ENCODE results near the gene SIL1. TPM values are rescaled to one million over a fixed set of nuclear protein-coding genes. Genes with fewer than 3 reads are reported as not detected.

Gene SIL1
- total RNA-seq, 4 donors from 2014 or later: 17.4 to 122 (median 58.3) TPM

DNA sequence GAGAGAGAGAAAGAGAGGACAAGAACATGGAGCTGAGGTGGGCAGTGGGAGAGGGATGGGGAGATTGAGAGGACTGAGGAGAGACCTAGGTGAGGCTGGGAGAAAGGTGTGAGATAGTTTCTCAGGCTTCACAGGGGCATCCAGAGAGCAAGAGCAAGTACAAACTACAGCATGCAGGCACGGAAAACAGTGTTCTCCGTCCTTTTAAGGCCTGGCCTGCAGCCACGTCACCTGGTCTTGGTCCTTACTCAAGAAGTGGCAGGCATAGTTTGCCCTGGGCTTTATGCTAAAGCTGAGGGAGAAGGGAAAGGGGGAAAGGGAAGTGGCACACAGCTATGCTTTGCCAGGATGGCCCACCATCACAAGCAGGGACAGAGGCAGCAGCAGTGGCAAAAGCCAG is 65.7 kb downstream of the SIL1 start:
- Histone ChIP-seq H3K4me1 (peaks cover 7 to 11% of the 10 kb centered on the region in 2 donors), H3K27ac (peak overlapping the region; percentile 91), H3K4me3 (no peak overlapping the region), H3K27me3 (no peaks in the 10 kb centered on the region), H3K9me3 (no peaks in the 10 kb centered on the region), H3K36me3 (no peaks in the 10 kb centered on the region)
- intact Hi-C loops (cut with DNase I; ENCODE audit: low total_unique reads): no loop called here
- peak in 1 of 2 donors; percentile 33 for DNase-seq
- TF ChIP-seq CTCF (IDR thresholded peaks at IDR 0.05): no peak
- TF ChIP-seq POLR2A (IDR thresholded peaks at IDR 0.05): no peak

DNA sequence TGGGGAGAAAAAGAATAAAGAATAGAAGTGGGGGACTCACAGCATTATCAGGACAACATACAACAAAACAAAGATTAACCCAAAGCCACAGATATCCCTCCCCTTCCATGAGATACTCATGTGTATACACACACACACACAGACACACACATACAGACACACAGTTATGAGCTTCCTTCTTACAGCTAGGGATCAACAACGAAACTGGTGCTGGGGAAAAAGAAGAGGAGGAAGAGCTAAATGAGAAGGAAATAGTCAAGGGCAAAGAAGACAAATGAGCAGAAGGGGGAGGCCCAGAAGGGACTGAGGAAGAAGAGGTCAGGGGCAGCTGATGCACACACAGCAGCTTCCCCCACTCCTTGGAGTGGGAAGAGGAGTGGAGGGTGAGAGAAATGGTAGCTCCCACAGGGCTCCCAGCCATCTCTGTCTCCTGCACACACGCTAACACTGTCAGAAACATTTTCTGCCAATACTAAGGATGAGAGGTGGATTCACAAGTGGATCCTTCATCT is 66.2 kb downstream of the SIL1 start:
- intact Hi-C loops (cut with DNase I; ENCODE audit: low total_unique reads): no loop called here
- Histone ChIP-seq H3K4me3 (no peak overlapping the region), H3K27me3 (no peaks in the 10 kb centered on the region), H3K4me1 (peaks cover 7 to 11% of the 10 kb centered on the region in 2 donors), H3K9me3 (no peaks in the 10 kb centered on the region), H3K27ac (peak overlapping the region; percentile 91), H3K36me3 (no peaks in the 10 kb centered on the region)
- DNase-seq: no peak
- no peak for TF ChIP-seq POLR2A (IDR thresholded peaks at IDR 0.05)
- no peak for TF ChIP-seq CTCF (IDR thresholded peaks at IDR 0.05)

GRCh38 chr5:139131465-139131864 is 66.7 kb downstream of the SIL1 start:
- peak overlapping the region; percentile 5 to 12 for H3K4me3 ChIP-seq
- peak; percentile 63 to 64 for DNase-seq
- peaks cover 7 to 11% of the 10 kb centered on the region in 2 donors for H3K4me1 ChIP-seq
- no peaks in the 10 kb centered on the region for H3K9me3 ChIP-seq
- no peaks in the 10 kb centered on the region for H3K27me3 ChIP-seq
- no peak for TF ChIP-seq POLR2A (IDR thresholded peaks at IDR 0.05)
- no peak for TF ChIP-seq CTCF (IDR thresholded peaks at IDR 0.05)
- no peaks in the 10 kb centered on the region for H3K36me3 ChIP-seq
- intact Hi-C loops (cut with DNase I; ENCODE audit: low total_unique reads): no loop called here
- H3K27ac ChIP-seq: peak overlapping the region; percentile 91

- DNase-seq: no peak
- Histone ChIP-seq H3K27ac (peak overlapping the region; percentile 91), H3K9me3 (no peaks in the 10 kb centered on the region), H3K27me3 (no peaks in the 10 kb centered on the region), H3K4me3 (peak overlapping the region; percentile 5 to 12), H3K4me1 (peaks cover 7 to 11% of the 10 kb centered on the region in 2 donors), H3K36me3 (no peaks in the 10 kb centered on the region)
- TF ChIP-seq POLR2A (IDR thresholded peaks at IDR 0.05) (no peak), CTCF (IDR thresholded peaks at IDR 0.05) (no peak)
- intact Hi-C loops (cut with DNase I; ENCODE audit: low total_unique reads): no loop called here
Measured at GRCh38 chr5:139131062-139131461, 67.1 kb downstream of the SIL1 start.

DNA sequence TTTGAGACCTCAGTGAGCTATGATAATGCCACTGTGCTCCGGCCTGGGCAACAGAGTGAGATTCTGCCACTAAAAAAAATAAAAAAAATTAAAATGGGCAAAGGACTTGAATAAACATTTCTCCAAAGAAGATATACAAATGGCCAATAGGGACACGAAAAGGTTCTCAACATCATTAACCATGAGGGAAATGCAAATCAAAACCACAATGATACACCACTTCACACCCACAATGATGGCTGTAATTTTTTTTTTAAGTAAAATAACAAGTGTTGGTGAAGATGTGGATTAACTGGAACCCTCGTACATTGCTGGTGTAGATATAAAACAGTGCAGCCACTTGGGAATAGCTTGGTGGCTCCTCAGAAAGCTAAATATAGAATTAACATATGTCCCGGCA is 68.0 kb downstream of the SIL1 start:
- Histone ChIP-seq H3K4me1 (peaks cover 7 to 11% of the 10 kb centered on the region in 2 donors), H3K9me3 (no peaks in the 10 kb centered on the region), H3K36me3 (no peaks in the 10 kb centered on the region), H3K27me3 (no peaks in the 10 kb centered on the region), H3K27ac (peak overlapping the region; percentile 91), H3K4me3 (no peak overlapping the region)
- intact Hi-C loops (cut with DNase I; ENCODE audit: low total_unique reads): no loop called here
- TF ChIP-seq POLR2A (IDR thresholded peaks at IDR 0.05) (no peak), CTCF (IDR thresholded peaks at IDR 0.05) (no peak)
- DNase-seq: no peak

All from uterus (tissue), 4 donors.